Measurements from ENCODE around the gene CFAP77. TPM values are rescaled to one million over a fixed set of nuclear protein-coding genes. Genes with fewer than 3 reads are reported as not detected.
A peak's percentile ranks its signal among the peaks of the same experiment; 100 is the strongest.

Gene CFAP77
- total and polyA plus RNA-seq, 7 experiments from 2014 or later = not detected

GRCh38 chr9:132461281-132461896, 51.4 kb downstream of the CFAP77 start:
- DNase-seq (no peak), ATAC-seq (no peak)
- Histone ChIP-seq H3K4me3 (ENCODE audit: low read length) (no peak overlapping the region), H3K27me3 (ENCODE audit: control insufficient read depth in 2 of 2, insufficient read depth in 2 of 2, low read length in 2 of 2) (no peaks in the 10 kb centered on the region), H3K4me1 (ENCODE audit: control insufficient read depth in 2 of 2, insufficient read depth in 2 of 2, low read length in 2 of 2) (no peaks in the 10 kb centered on the region), H3K27ac (ENCODE audit: low read depth, low read length) (no peak overlapping the region), H3K9me3 (ENCODE audit: control insufficient read depth in 2 of 3, low read length in 3 of 3) (no peaks in the 10 kb centered on the region), H3K36me3 (ENCODE audit: control insufficient read depth in 2 of 3, insufficient read depth in 3 of 3, low read length in 3 of 3) (no peaks in the 10 kb centered on the region)
- ChIA-PET POLR2A (no interaction called here), CTCF (no interaction called here)
- H3K27ac Mint-ChIP-seq = no peak overlapping the region
- no peaks in the 10 kb centered on the region for H3K9me3 Mint-ChIP-seq
- intact Hi-C loops (cut with micrococcal nuclease) = no loop called here
- H3K27me3 Mint-ChIP-seq = peaks cover 0 to 13% (median 0%) of the 10 kb centered on the region in 5 donors
- H3K4me3 Mint-ChIP-seq = no peak overlapping the region
- peaks cover 0 to 2% (median 0%) of the 10 kb centered on the region in 7 donors for H3K4me1 Mint-ChIP-seq
- H3K36me3 Mint-ChIP-seq = no peaks in the 10 kb centered on the region

GRCh38 chr9:132461971-132462370, 52.0 kb downstream of the CFAP77 start:
- no peak for ATAC-seq

GRCh38 chr9:132464547-132464946, 54.5 kb downstream of the CFAP77 start:
- no peaks in the 10 kb centered on the region for H3K4me1 Mint-ChIP-seq
- Histone ChIP-seq H3K36me3 (ENCODE audit: control insufficient read depth in 2 of 3, insufficient read depth in 3 of 3, low read length in 3 of 3) (no peaks in the 10 kb centered on the region), H3K27me3 (ENCODE audit: control insufficient read depth in 2 of 2, insufficient read depth in 2 of 2, low read length in 2 of 2) (no peaks in the 10 kb centered on the region), H3K27ac (ENCODE audit: low read depth, low read length) (no peak overlapping the region), H3K4me1 (ENCODE audit: control insufficient read depth in 2 of 2, insufficient read depth in 2 of 2, low read length in 2 of 2) (no peaks in the 10 kb centered on the region), H3K9me3 (ENCODE audit: control insufficient read depth in 2 of 3, low read length in 3 of 3) (no peaks in the 10 kb centered on the region), H3K4me3 (ENCODE audit: low read length) (no peak overlapping the region)
- peaks cover 0 to 4% (median 0%) of the 10 kb centered on the region in 11 donors for H3K9me3 Mint-ChIP-seq
- no peaks in the 10 kb centered on the region for H3K36me3 Mint-ChIP-seq
- CTCF ChIA-PET = no interaction called here
- ATAC-seq (no peak), DNase-seq (no peak)
- H3K27me3 Mint-ChIP-seq = peaks cover 5 to 24% (median 8%) of the 10 kb centered on the region in 5 donors
- H3K4me3 Mint-ChIP-seq = no peak overlapping the region
- H3K27ac Mint-ChIP-seq = no peak overlapping the region
- POLR2A ChIA-PET = no interaction called here
- intact Hi-C loops (cut with micrococcal nuclease) = no loop called here

More at GRCh38 chr9:132461971-132462370, 52.0 kb downstream of the CFAP77 start:
- Mint-ChIP-seq H3K4me1 (peaks cover 0 to 2% (median 0%) of the 10 kb centered on the region in 7 donors), H3K27me3 (peaks cover 0 to 13% (median 0%) of the 10 kb centered on the region in 5 donors), H3K27ac (no peak overlapping the region), H3K9me3 (no peaks in the 10 kb centered on the region), H3K36me3 (no peaks in the 10 kb centered on the region), H3K4me3 (no peak overlapping the region)
- Histone ChIP-seq H3K4me3 (ENCODE audit: low read length) (no peak overlapping the region), H3K9me3 (ENCODE audit: control insufficient read depth in 2 of 3, low read length in 3 of 3) (no peaks in the 10 kb centered on the region), H3K27ac (ENCODE audit: low read depth, low read length) (no peak overlapping the region), H3K36me3 (ENCODE audit: control insufficient read depth in 2 of 3, insufficient read depth in 3 of 3, low read length in 3 of 3) (no peaks in the 10 kb centered on the region), H3K27me3 (ENCODE audit: control insufficient read depth in 2 of 2, insufficient read depth in 2 of 2, low read length in 2 of 2) (no peaks in the 10 kb centered on the region), H3K4me1 (ENCODE audit: control insufficient read depth in 2 of 2, insufficient read depth in 2 of 2, low read length in 2 of 2) (no peaks in the 10 kb centered on the region)
- CTCF ChIA-PET = no interaction called here
- intact Hi-C loops (cut with micrococcal nuclease) = no loop called here
- POLR2A ChIA-PET = no interaction called here
- no peak for DNase-seq

- intact Hi-C loops (cut with micrococcal nuclease) = no loop called here
- no peak for ATAC-seq
- Histone ChIP-seq H3K27me3 (ENCODE audit: control insufficient read depth in 2 of 2, insufficient read depth in 2 of 2, low read length in 2 of 2) (no peaks in the 10 kb centered on the region), H3K36me3 (ENCODE audit: control insufficient read depth in 2 of 3, insufficient read depth in 3 of 3, low read length in 3 of 3) (no peaks in the 10 kb centered on the region), H3K4me3 (ENCODE audit: low read length) (no peak overlapping the region), H3K9me3 (ENCODE audit: control insufficient read depth in 2 of 3, low read length in 3 of 3) (no peaks in the 10 kb centered on the region), H3K27ac (ENCODE audit: low read depth, low read length) (no peak overlapping the region), H3K4me1 (ENCODE audit: control insufficient read depth in 2 of 2, insufficient read depth in 2 of 2, low read length in 2 of 2) (no peaks in the 10 kb centered on the region)
- H3K4me3 Mint-ChIP-seq = no peak overlapping the region
- peaks cover 5 to 24% (median 8%) of the 10 kb centered on the region in 5 donors for H3K27me3 Mint-ChIP-seq
- H3K36me3 Mint-ChIP-seq = no peaks in the 10 kb centered on the region
- no peak for DNase-seq
- no peak overlapping the region for H3K27ac Mint-ChIP-seq
- ChIA-PET CTCF (interaction anchor here (1.6 kb wide), 1 partner anchor 8 kb away, joined by 4 read pairs; no protein-coding TSS in a partner anchor), POLR2A (no interaction called here)
- H3K9me3 Mint-ChIP-seq = peaks cover 0 to 4% (median 0%) of the 10 kb centered on the region in 11 donors
- H3K4me1 Mint-ChIP-seq = no peaks in the 10 kb centered on the region
These were observed 55.2 kb downstream of the CFAP77 start for GRCh38 chr9:132465131-132465635.

GRCh38 chr9:132472199-132472598, 62.2 kb downstream of the CFAP77 start:
- no peaks in the 10 kb centered on the region for H3K36me3 Mint-ChIP-seq
- ATAC-seq (no peak), DNase-seq (no peak)
- no peak overlapping the region for H3K4me3 ChIP-seq (ENCODE audit: low read length)
- no peak overlapping the region for H3K4me3 Mint-ChIP-seq
- H3K27me3 Mint-ChIP-seq = peaks cover 6 to 26% (median 13%) of the 10 kb centered on the region in 5 donors
- intact Hi-C loops (cut with micrococcal nuclease) = no loop called here
- no peaks in the 10 kb centered on the region for H3K27me3 ChIP-seq (ENCODE audit: control insufficient read depth in 2 of 2, insufficient read depth in 2 of 2, low read length in 2 of 2)
- POLR2A ChIA-PET = no interaction called here
- no peaks in the 10 kb centered on the region for H3K36me3 ChIP-seq (ENCODE audit: control insufficient read depth in 2 of 3, insufficient read depth in 3 of 3, low read length in 3 of 3)
- peaks cover 0 to 3% (median 0%) of the 10 kb centered on the region in 11 donors for H3K9me3 Mint-ChIP-seq
- H3K27ac Mint-ChIP-seq = no peak overlapping the region
- H3K4me1 Mint-ChIP-seq = no peaks in the 10 kb centered on the region
- no peaks in the 10 kb centered on the region for H3K4me1 ChIP-seq (ENCODE audit: control insufficient read depth in 2 of 2, insufficient read depth in 2 of 2, low read length in 2 of 2)
- CTCF ChIA-PET = interaction anchor here (0.6 kb wide), 1 partner anchor 208 kb away, joined by 3 read pairs; no protein-coding TSS in a partner anchor
- H3K27ac ChIP-seq (ENCODE audit: low read depth, low read length) = no peak overlapping the region
- no peaks in the 10 kb centered on the region for H3K9me3 ChIP-seq (ENCODE audit: control insufficient read depth in 2 of 3, low read length in 3 of 3)

GRCh38 chr9:132472599-132472998, 62.6 kb downstream of the CFAP77 start:
- ChIA-PET CTCF (no interaction called here), POLR2A (no interaction called here)
- H3K36me3 Mint-ChIP-seq = no peaks in the 10 kb centered on the region
- H3K27ac Mint-ChIP-seq = no peak overlapping the region
- H3K27me3 Mint-ChIP-seq = peaks cover 2 to 22% (median 13%) of the 10 kb centered on the region in 5 donors
- no peaks in the 10 kb centered on the region for H3K36me3 ChIP-seq (ENCODE audit: control insufficient read depth in 2 of 3, insufficient read depth in 3 of 3, low read length in 3 of 3)
- no peaks in the 10 kb centered on the region for H3K9me3 Mint-ChIP-seq
- intact Hi-C loops (cut with micrococcal nuclease) = no loop called here
- no peak overlapping the region for H3K4me3 Mint-ChIP-seq
- no peaks in the 10 kb centered on the region for H3K4me1 ChIP-seq (ENCODE audit: control insufficient read depth in 2 of 2, insufficient read depth in 2 of 2, low read length in 2 of 2)
- ATAC-seq (no peak), DNase-seq (no peak)
- H3K9me3 ChIP-seq (ENCODE audit: control insufficient read depth in 2 of 3, low read length in 3 of 3) = no peaks in the 10 kb centered on the region
- H3K4me3 ChIP-seq (ENCODE audit: low read length) = no peak overlapping the region
- H3K27me3 ChIP-seq (ENCODE audit: control insufficient read depth in 2 of 2, insufficient read depth in 2 of 2, low read length in 2 of 2) = no peaks in the 10 kb centered on the region
- H3K4me1 Mint-ChIP-seq = no peaks in the 10 kb centered on the region
- H3K27ac ChIP-seq (ENCODE audit: low read depth, low read length) = no peak overlapping the region

- no peak for ATAC-seq
- Histone ChIP-seq H3K36me3 (ENCODE audit: control insufficient read depth in 2 of 3, insufficient read depth in 3 of 3, low read length in 3 of 3) (no peaks in the 10 kb centered on the region), H3K4me1 (ENCODE audit: control insufficient read depth in 2 of 2, insufficient read depth in 2 of 2, low read length in 2 of 2) (no peaks in the 10 kb centered on the region), H3K4me3 (ENCODE audit: low read length) (no peak overlapping the region), H3K27me3 (ENCODE audit: control insufficient read depth in 2 of 2, insufficient read depth in 2 of 2, low read length in 2 of 2) (no peaks in the 10 kb centered on the region), H3K9me3 (ENCODE audit: control insufficient read depth in 2 of 3, low read length in 3 of 3) (no peaks in the 10 kb centered on the region), H3K27ac (ENCODE audit: low read depth, low read length) (no peak overlapping the region)
- intact Hi-C loops (cut with micrococcal nuclease) = no loop called here
- Mint-ChIP-seq H3K27me3 (peaks cover 0 to 16% (median 14%) of the 10 kb centered on the region in 5 donors), H3K9me3 (no peaks in the 10 kb centered on the region), H3K36me3 (no peaks in the 10 kb centered on the region), H3K27ac (peak overlapping the region in 1 of 9 donors; percentile 37), H3K4me1 (no peaks in the 10 kb centered on the region), H3K4me3 (no peak overlapping the region)
- no peak for DNase-seq
- ChIA-PET POLR2A (no interaction called here), CTCF (no interaction called here)
These were observed 64.2 kb downstream of the CFAP77 start for GRCh38 chr9:132474253-132474652.

Data from naive thymus-derived CD4-positive, alpha-beta T cell (primary cell).